HG03571 (cell line): ENCODE data around the gene THBS3.
"Not testable (repeated sequence)": the region's sequence is repeated elsewhere in the genome, so short reads cannot be mapped to it uniquely, and the experiment has no call there.

ENCODE experiments used
- ATAC-seq: cut with Tn5 transposase; IDR thresholded peaks from one replicate; pipeline ENCODE4 v1.9.1; 2021; ENCODE audit not compliant: unreplicated experiment

Gene THBS3

GRCh38 chr1:155174324-155175280, 33.1 kb downstream of the THBS3 start:
- no peak for ATAC-seq

GRCh38 chr1:155173478-155174323, 34.0 kb downstream of the THBS3 start, which contains the start of gene TRIM46:
TSS of gene TRIM46 (plus strand) at chr1:155173849. CDS start at chr1:155173967, 118 bp downstream.
- ATAC-seq = no peak

- ATAC-seq = no peak
These were observed 34.8 kb downstream of the THBS3 start, which contains the start of gene KRTCAP2 for GRCh38 chr1:155172732-155173477. TSS of gene KRTCAP2 (minus strand) at chr1:155173304. CDS start at chr1:155173224, 80 bp downstream.

- ATAC-seq = no peak
These were observed 35.6 kb downstream of the THBS3 start for GRCh38 chr1:155171836-155172731.

GRCh38 chr1:155170806-155171205, 36.9 kb downstream of the THBS3 start:
- no peak for ATAC-seq

GRCh38 chr1:155170101-155170785, 37.5 kb downstream of the THBS3 start:
- ATAC-seq = no peak

GRCh38 chr1:155169541-155169940, 38.2 kb downstream of the THBS3 start:
- ATAC-seq = no peak

- no peak for ATAC-seq
These were observed 39.1 kb downstream of the THBS3 start for GRCh38 chr1:155168456-155169210.

GRCh38 chr1:155168105-155168445, 39.6 kb downstream of the THBS3 start:
- not testable (repeated sequence) for ATAC-seq

GRCh38 chr1:155167166-155168104, 40.3 kb downstream of the THBS3 start:
- no peak for ATAC-seq

- no peak for ATAC-seq
These were observed 41.1 kb downstream of the THBS3 start for GRCh38 chr1:155166471-155167165.

- ATAC-seq = no peak
These were observed 41.6 kb downstream of the THBS3 start for GRCh38 chr1:155166051-155166470.

- not testable (repeated sequence) for ATAC-seq
These were observed 43.1 kb downstream of the THBS3 start for GRCh38 chr1:155164625-155165024.

- not testable (repeated sequence) for ATAC-seq
These were observed 43.9 kb downstream of the THBS3 start for GRCh38 chr1:155163785-155164184.

- not testable (repeated sequence) for ATAC-seq
These were observed 45.1 kb downstream of the THBS3 start for GRCh38 chr1:155162631-155163030.

GRCh38 chr1:155160128-155160527, 47.6 kb downstream of the THBS3 start:
- no peak for ATAC-seq

GRCh38 chr1:155158991-155159390, 48.7 kb downstream of the THBS3 start:
- no peak for ATAC-seq
